SH-SY5Y (cell line): ENCODE data around the gene ZBED6.

Experiments
- GATA2 ChIP-seq: IDR thresholded peaks from 2 replicates; pipeline ENCODE4 v1.6.1; 2011; ENCODE audit warnings: mild to moderate bottlenecking, low read depth, low read length
- GATA3 ChIP-seq: IDR thresholded peaks from 2 replicates; pipeline ENCODE4 v1.6.1; 2011; ENCODE audit warnings: low read depth, mild to moderate bottlenecking, low read length, moderate library complexity

DNA sequence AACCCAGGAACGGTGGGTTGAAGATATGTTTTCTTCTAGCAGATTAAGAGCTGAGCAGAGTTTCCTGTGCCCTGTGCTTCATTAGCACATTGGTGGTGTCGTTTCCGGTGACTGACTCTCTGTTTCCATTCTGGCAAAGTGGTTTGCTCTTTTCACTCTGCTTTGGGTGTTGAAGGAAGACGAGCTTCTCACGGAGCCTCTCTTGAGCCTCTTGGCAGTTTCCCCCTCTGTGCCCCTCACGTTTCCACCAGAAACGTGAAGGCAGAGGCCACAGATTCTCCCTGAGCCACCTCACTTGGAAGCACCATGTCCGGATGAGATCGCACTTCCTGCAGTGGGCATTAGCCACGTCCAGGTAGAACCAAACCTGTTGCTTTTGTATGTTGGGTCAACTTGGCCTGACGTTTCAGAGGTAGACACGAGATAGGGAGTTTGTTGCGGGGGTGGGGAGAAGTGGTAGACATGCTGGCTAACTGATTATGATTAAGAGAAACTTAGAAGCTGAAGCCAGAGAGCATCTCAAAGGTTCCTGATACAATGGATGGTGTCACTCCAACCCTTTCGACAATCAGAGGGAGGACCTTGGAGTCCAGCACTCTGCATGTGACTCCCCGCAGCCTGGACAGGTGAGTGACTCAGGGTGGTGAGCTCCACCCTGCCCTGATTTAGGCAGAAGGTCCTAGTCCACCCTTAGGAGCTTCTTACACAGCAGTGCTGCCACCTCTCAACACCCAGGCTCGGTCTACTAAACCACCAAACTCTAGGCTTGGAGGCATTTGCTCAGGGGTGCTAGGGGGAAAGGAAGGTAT, 30.2 kb upstream of the ZBED6 start, which contains the start of gene LAX1:
- TF ChIP-seq GATA2 (no peak), GATA3 (no peak)
